HL-60/S4 treated with retinoic acid at 250 ng/mL for 4 days and 3 days (cell line): Measurements from ENCODE around the gene RBFOX1.

Source experiments
- in situ Hi-C: fragments of 300-500 bp; cut with MboI; formaldehyde crosslinking; loops from 2 replicates; pipeline ENCODE4 v1.7.0; 2022; ENCODE audit warnings: low sequenced_read_pairs

RBFOX1 gene

GRCh38 chr16:7332611-7333010 lies at the start of gene RBFOX1:
Gene RBFOX1 (plus strand): TSS chr16:7332845.
- in situ Hi-C loops: no loop called here

- in situ Hi-C loops: no loop called here
These were observed 47.9 kb upstream of the RBFOX1 start for GRCh38 chr16:7284780-7285179.

- in situ Hi-C loops: no loop called here
These were observed 47.1 kb upstream of the RBFOX1 start for GRCh38 chr16:7285520-7285919.

GRCh38 chr16:7289299-7289698 lies 43.3 kb upstream of the RBFOX1 start:
- in situ Hi-C loops: no loop called here

- in situ Hi-C loops: no loop called here
These were observed 42.0 kb upstream of the RBFOX1 start for GRCh38 chr16:7290682-7291081.

GRCh38 chr16:7294020-7294419 lies 38.6 kb upstream of the RBFOX1 start:
- in situ Hi-C loops: no loop called here

GRCh38 chr16:7303052-7303610 lies 29.5 kb upstream of the RBFOX1 start:
- in situ Hi-C loops: no loop called here

- in situ Hi-C loops: no loop called here
These were observed 28.9 kb upstream of the RBFOX1 start for GRCh38 chr16:7303660-7304200.

- in situ Hi-C loops: no loop called here
These were observed 28.4 kb upstream of the RBFOX1 start for GRCh38 chr16:7304279-7304678.

- in situ Hi-C loops: no loop called here
These were observed 27.7 kb upstream of the RBFOX1 start for GRCh38 chr16:7304958-7305357.

GRCh38 chr16:7313170-7313569 lies 19.5 kb upstream of the RBFOX1 start:
- in situ Hi-C loops: no loop called here

GRCh38 chr16:7314163-7314562 lies 18.5 kb upstream of the RBFOX1 start:
- in situ Hi-C loops: no loop called here

- in situ Hi-C loops: no loop called here
These were observed 16.8 kb upstream of the RBFOX1 start for GRCh38 chr16:7315813-7316212.

GRCh38 chr16:7316281-7316888 lies 16.3 kb upstream of the RBFOX1 start:
- in situ Hi-C loops: no loop called here

GRCh38 chr16:7317982-7318381 lies 14.7 kb upstream of the RBFOX1 start:
- in situ Hi-C loops: no loop called here

- in situ Hi-C loops: no loop called here
These were observed 14.0 kb upstream of the RBFOX1 start for GRCh38 chr16:7318686-7319085.

- in situ Hi-C loops: no loop called here
These were observed 13.1 kb upstream of the RBFOX1 start for GRCh38 chr16:7319514-7319913.

GRCh38 chr16:7321661-7322060 lies 11.0 kb upstream of the RBFOX1 start:
- in situ Hi-C loops: no loop called here

- in situ Hi-C loops: no loop called here
These were observed 8.3 kb upstream of the RBFOX1 start for GRCh38 chr16:7324321-7324720.

GRCh38 chr16:7325834-7326233 lies 6.8 kb upstream of the RBFOX1 start:
- in situ Hi-C loops: no loop called here

- in situ Hi-C loops: no loop called here
These were observed 1.9 kb upstream of the RBFOX1 start for GRCh38 chr16:7330709-7331108.

- in situ Hi-C loops: no loop called here
These were observed 648 bp upstream of the RBFOX1 start for GRCh38 chr16:7331997-7332396.
